HG02678 (cell line): ENCODE data around the gene FAM184B.
"Not testable (repeated sequence)": the region's sequence is repeated elsewhere in the genome, so short reads cannot be mapped to it uniquely, and the experiment has no call there.

Experiments used
- ATAC-seq: cut with Tn5 transposase; IDR thresholded peaks from one replicate; pipeline ENCODE4 v1.9.1; 2021; ENCODE audit warnings: mild to moderate bottlenecking, moderate library complexity; ENCODE audit not compliant: unreplicated experiment

FAM184B gene

DNA sequence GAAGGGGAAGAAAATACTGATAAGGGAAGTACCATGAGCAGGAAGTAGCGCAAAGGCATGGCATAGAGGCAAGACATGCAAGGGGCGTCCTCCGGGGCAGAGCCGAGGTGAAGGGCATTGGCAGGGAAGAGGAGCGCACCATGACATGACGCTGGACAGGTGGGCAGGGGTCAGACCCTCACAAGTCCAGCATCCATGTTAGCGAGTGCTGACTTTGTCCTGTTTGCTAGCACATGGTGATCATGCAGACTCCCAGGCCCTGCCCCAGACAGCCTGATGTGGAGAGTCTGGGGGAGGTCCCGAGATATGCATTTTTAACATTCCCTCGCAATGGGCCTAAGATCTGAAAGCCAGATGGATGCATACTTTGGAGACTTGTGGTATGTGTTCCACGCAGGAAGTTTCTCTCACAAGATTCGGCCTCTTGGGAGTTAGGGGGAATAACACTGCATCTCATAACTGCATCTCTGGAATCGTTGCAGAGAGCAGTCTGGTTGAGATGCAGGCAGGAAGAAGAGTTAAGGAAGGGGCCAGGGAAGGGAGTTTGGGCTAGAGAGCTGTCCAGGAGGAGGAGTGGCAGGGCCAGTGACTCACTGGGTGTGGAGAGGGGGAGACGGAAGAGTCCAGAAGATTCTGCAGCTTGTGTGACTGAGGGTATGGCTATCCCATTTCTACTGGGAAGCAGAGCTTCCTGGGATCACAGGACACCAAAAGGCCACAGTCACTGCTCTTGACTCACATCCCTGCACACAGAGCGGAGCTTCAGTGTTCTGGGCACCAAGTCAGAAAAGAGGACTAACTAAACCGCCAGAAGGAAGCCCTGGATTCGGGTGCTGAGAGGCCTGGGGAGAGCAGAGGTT is 59.7 kb downstream of the FAM184B start:
- no peak for ATAC-seq

DNA sequence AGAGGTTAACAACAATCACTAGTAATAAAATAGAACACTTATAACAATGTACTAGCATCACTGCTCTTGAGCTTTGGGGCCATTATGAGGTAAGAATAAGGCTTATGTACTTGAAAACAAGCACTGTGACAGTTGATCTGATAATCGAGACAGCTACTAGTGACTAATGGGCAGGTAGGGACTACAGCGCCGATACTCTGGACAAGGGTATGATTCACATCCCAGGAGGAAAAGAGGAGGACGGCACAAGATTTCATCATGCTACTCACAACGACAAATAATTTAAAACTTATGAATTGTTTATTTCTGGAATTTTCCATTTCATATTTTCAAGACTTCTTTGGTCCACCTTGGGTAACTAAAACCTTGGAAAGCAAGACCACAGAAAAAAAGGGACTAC is 62.3 kb downstream of the FAM184B start:
- no peak for ATAC-seq

DNA sequence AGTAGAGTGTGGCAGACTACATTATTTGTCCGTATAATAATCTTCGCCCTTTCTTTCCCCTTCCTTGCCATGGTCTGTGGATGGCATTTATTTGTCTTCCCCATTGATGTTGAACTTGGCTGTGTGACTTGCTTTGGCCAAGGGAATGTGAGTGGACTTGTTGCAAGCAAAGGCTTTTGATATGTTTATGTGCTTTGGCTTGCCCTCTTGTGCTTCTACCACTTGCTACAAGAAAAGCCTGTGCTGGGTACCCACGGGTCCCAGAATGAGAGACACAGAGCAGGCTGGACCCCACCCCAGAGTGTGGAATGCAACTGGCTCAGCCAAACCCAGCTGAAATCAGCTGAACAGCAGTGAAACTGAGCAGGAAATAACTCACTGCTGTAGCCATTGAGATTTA is 63.0 kb downstream of the FAM184B start:
- no peak for ATAC-seq

DNA sequence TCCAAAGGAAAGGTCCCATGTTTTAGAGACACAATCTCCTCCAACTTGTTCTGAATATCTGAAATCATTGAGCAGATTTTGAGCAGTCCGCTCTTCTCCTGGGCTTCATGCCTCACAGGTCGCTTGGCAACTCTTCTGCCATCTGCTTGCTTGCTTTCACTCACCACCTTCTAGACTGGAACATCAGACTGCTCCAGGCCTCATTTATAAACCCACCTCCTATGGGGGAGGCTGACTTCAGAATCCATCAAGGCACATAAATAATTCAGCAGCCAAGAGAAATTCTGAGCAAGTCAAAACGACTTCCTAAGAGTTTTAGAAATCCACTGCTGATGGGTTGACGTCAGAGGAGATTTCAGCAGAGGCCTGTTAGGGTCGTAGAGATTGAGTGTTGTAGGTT is 64.1 kb downstream of the FAM184B start:
- no peak for ATAC-seq

DNA sequence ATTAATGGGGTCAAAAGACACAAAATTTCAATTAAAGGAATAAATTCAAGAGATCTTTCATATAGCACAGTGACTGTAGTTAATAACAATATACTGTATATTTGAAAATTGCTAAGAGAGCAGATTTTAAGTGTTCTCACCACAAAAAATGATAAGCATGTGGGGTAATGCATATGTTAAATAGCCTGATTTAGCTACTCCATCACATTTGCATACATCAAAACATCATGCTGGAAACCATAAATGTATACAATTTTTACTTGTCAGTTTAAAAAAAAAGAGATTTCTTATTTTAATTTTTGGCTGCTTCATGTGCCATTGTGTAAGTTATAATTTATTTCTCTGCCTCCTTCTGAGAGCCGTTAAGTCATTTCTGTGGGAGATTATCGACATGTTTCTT is 65.9 kb downstream of the FAM184B start:
- ATAC-seq = no peak

DNA sequence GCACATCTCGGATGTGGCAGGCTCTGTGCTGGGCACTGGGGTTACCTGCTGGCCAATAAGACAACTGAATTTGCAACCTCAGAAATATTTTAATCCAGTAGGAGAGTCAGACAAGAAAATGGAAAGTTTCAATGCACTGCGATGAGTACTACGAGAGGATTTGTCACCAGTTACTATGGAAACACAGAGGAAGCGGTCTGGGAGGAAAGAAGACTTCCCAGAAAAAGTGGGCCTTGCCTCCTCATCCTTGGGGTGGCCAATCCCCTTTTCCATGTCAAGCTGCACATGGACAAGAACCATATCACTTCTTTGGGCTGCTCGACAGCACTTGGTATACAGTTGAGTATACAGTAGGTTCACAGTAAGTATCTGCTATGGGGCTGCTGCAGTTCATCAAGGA is 67.6 kb downstream of the FAM184B start:
- no peak for ATAC-seq

DNA sequence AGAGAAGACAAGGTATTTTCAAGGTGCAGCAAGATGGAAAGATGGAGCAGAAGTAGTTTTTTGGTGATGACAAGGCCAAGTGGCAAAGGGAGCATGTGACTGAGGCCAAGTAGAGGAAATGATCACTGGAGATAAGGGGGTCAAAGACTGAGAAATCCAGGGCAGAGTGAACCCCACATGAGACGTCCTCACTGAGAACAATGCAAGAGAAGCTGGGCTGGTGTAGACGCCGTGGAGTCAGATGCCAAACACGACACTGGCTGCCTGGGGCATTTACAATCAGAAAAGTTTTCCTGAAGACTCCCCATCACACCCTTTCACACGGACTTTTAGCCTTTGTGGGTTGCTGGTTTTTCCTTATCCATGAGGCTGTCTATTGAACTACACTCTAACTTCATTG is 69.3 kb downstream of the FAM184B start:
- ATAC-seq = no peak

DNA sequence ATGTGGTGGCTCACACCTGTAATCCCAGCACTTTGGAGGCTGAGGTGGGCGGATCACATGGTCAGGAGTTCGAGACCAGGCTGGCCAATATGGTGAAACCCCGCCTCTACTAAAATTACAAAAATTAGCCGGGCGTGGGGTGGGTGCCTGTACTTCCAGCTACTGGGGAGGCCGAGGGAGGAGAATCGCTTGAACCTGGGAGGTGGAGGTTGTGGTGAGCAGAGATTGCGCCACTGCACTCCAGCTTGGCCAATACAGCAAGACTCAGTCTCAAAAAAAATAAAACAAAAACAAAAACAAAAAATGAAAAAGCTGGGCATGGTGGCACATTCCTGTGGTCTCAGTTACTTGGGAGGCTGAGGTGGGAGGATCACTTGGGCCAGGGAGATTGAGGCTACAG is 70.2 kb downstream of the FAM184B start:
- ATAC-seq = not testable (repeated sequence)

DNA sequence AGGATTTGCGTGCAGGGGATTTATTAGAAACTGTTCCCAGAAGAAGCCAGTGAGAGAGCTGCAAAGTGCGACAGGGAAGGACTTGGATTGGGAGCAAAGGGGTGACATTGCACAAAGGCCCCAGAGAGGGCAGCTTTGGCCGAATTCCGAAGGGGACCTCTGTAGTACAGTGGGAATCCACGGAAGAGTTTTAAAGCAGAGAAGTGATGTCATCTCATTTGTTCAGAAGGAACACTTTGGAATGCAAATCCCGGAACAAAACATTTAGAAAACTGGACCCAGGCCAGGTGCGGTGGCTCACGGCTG is 71.7 kb downstream of the FAM184B start:
- ATAC-seq = no peak

DNA sequence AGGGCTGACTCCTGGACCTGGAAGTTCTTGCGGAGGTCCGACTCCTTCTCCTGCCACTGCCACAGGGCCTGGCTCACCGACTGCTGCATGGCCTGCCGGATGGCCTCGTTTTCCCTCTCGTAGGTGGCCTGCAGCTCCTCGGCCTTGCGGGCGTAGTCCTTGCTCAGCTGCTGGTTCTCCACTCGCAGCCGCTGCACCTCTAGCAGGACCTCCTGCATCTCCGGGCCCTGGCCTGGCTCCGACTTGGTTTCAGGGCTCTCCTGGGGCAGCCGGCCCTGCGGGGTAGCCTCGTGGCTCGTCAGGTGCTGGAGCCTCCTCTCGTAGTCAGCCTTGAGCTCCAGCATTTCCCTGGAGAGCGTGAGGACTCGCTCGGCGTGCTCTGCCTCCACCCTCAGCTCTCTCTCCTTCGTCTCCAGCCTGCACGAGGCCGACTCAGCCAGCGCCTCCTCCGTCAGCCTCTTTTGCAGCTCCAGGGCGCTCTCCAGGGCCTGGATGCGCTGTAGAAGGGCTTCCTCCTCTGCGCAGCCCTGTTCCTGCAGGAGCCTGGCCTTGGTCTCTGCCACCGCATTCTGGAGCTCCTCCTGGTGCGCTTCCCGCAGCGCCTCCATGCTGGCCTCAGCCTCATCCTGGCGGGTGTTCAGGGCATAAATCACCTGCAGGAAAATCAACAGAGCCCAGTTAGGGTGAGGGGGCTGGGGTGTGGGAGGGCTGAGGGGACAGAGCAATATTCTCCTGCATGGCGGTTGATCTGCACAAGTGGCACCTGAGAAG is 72.2 kb downstream of the FAM184B start:
- no peak for ATAC-seq

DNA sequence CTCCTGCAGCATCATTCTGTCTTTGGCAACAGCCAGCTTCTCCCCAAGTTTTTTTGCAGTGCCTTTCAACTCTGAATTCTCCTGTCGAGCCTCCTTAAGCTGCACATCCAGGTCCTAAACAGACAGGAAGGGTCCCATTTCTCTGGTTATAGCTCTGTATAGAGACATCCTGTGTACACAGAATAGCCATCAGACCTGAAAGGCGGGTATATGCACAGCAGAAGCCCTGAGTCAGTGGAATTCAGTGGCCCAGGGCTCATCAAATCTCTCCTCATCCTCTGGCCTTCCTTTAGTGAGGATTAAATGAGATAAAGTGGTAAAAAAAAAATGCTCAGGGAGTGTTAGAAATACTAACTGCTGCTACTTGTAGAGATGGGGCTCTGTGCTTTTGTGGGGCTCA is 73.8 kb downstream of the FAM184B start:
- no peak for ATAC-seq

DNA sequence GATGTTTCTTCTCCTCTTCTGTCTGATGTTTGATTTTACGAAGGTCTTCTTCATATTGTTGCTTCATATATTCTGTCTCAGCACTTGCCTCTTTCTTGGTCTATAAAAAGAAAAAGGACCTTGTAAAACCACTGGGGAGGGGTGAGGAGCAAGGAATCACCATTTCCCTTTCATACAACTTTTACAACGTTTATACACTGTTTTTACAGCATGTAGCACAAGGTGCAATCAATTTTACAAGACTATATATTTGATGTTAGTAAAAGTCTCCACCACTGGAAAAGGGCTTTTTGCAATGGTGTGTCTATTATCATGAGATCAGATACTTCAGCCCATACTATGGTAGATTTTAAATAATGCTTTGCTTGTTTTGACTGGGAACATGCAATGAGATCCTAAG is 76.3 kb downstream of the FAM184B start:
- no peak for ATAC-seq

DNA sequence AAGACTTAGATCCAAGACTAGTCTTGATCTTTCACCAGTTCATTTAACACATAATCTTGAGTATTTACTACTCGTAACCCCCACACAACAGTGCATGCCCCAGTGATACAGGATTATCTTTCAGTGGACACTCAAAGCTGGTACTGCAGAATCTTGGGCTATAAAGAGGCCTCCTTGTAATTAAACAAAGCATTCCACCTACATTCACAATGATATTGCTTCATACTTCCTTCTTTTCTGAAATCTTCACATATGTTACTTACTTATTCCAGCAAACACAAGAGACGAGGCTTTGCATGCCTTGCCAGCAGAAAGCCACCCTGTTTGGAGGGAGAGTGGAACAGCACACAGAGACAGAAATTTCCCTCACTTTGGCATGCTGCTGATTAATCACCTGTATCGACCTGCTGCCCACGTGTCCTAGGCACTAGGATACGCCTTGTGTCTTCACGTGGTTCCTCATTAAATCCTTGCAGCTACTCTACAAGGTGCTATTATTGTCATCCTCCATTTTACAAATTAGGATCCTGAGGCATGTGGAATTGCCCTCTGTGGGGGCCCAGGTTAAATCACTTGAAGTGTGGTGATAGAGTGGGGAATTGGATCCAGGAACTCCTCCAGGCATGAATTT is 77.3 kb downstream of the FAM184B start:
- no peak for ATAC-seq

DNA sequence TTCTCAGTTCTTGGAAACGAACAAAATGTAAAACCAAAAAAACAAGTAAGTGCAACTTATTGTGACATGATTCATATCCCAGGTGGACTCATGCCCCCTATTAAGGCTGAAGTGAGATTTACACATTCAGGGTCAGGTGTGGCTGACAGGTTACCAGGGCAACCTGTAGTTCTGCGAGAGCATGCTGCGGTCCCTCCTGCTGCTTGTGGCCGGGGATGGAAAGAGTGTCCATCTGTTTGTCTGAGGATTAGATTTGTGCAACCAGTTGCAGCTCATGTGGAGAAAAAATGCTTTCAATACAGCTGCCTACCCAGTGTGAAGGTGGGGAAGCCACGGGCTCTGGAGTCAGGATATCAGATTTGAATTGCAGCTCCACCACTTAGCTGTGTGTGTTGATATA is 78.8 kb downstream of the FAM184B start:
- no peak for ATAC-seq

DNA sequence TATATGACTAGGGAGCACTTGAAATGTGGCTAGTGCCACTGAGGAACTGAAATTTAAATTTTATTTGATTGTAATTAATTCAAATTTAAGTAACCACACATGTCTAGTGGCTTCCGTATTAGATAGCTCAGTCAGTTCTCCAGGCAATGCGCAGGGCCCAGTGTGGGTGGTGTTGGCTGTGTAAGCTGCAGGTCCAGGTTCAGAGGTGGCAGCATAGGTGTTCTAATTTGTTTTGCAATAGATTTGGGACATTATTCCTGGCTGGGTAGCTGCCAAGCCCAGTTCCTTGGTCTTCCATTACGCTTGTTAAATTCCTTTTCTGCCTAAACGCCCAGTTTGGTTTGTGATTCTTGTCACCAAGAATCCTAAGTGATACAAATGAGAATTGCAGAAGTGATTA is 79.5 kb downstream of the FAM184B start:
- no peak for ATAC-seq

DNA sequence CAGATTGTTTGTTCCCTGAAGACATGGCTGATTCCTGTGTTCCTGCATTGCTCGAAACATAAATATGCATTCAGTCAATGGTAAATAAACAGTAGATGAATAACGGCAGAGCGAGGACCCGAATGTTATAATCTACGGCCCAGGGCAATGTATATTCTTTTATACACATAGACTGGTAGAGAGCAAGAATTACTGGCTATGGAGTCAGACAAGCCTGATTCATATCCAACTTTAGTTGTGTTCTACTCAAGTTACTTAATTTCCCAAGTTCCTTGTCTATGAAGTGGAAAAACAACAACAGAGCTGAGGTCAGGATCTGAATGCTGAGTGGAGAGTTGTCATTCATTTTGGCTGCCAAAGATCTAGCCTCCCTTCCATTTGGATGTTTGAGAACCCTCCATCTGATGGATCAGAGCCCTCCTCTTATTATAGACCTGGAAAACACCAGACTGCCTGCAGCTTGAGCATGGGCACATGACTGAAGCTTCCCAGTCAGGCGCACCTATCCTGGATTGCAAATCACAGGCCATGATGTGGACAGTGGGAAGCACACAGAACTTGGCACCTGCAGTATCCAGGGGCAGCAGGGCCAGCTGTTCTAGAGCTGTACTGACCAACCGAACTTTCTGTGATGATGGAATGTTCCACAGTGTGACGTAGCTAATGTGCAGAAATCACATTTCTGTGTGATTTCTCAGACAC is 80.1 kb downstream of the FAM184B start:
- no peak for ATAC-seq

DNA sequence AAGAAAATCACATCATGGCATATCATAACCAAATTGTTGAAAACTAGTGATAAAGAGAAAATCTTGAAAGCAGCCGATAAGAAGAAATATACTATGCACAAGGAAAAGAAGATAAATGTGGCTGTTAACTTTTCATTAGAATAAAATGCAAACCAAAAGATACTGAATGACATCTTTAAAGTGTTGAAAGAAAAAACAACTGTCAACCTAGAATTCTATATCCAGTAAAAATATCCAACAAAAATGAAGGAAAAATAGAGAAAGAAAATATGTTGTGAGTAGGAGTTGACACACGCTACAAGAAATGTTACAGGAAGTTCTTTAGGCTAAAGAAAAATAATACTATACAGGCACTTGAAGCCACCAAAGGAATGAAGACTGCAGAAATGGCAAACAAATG is 82.0 kb downstream of the FAM184B start:
- no peak for ATAC-seq

DNA sequence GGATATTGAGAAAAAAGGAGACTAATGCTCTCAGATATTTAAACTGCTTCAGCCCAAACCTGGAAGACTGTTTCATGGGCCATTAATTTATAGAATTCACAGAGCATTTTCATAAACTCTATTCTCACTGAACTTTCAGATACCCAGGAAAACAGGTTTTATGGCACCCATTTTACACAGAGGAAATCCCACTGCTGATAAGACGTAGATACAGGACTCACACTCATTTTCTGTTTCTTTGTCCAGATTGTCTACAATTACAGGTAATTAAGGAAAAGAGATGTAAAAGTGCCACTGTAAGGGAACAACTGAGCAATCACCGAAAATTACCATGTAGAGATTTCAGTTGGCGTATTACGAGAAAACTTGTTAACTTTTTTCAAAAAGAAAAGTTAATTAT is 83.3 kb downstream of the FAM184B start:
- ATAC-seq = no peak

DNA sequence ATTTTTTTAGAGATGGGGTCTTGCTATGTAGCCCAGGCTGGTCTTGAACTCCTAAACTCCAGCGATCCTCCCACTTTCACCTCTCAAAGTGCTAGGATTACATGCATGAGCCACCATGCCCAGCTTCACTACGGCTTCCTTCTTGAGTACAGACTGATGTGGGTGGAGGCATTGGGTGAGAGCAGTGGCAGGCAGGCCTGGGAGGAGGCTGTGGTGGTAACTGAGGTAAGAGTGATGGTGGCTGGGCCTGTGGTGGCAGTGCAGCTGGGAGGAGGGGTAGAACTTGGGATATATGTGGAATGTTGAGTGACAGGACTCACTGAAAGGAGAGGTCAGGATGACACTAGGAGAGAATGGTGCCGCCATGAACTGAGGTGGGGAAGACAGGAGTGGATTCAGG is 86.1 kb downstream of the FAM184B start:
- no peak for ATAC-seq

DNA sequence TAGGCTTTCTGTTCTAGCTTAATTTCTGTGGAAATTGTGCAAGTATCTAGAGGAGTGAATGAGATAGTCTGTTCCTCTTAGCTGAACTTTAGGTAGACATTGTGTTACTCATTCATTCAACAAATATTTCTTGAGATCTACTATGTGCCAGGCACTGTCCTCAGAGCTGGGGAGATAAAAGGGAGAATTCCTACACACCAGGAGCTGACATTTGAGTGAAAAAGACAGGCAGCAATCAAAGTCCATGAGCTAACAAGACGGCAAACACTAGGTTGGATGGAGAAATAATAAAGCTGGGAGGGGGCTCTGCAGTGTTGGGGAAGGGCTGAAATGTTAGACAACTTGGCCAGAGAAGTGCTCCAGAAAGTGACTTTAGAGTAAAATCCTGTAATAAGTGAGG is 86.9 kb downstream of the FAM184B start:
- no peak for ATAC-seq

DNA sequence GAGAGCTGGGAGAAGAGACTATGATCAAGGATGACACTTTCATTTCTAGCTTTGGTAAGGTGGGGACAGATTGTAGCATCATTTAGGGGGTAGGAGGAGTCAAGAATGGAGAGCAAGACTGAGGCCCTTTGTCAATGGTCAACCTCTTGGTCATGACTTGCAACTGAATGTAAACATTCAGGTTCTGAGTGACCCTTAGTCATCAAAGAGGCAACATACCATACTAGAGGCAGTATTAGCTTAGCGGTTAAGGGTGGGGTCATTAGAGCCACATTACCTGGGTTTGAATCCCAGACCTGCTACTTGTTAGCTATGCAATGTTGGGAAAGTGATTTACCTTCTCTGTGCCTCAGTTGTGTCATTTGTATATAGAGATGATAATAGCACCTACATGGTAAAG is 90.5 kb downstream of the FAM184B start:
- no peak for ATAC-seq

DNA sequence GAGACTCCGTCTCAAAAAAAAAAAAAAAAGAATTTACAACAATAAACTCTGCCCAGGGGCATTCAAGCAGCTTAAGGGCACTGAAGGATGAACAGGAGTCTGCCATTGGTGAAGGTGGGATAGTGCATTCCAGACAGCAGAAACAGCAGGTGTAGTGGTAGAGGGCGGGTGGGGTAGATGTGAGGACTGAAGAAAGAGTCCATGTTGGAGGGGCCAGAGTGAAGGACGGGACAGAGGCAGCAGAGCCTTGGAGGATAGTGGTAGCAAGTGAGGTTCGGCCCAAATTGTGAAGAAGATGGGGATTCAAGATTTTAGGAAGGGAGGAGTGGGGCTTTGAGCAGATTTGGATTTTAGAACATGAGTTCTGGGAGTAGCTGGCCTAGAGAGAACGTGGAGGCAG is 91.3 kb downstream of the FAM184B start:
- ATAC-seq = no peak
